EL (cell line): ENCODE measurements around the gene UBL7.

Experiments
- DNase-seq: peaks from one replicate; pipeline ENCODE4 v3.0.0-alpha.2; 2016

Gene UBL7

DNA sequence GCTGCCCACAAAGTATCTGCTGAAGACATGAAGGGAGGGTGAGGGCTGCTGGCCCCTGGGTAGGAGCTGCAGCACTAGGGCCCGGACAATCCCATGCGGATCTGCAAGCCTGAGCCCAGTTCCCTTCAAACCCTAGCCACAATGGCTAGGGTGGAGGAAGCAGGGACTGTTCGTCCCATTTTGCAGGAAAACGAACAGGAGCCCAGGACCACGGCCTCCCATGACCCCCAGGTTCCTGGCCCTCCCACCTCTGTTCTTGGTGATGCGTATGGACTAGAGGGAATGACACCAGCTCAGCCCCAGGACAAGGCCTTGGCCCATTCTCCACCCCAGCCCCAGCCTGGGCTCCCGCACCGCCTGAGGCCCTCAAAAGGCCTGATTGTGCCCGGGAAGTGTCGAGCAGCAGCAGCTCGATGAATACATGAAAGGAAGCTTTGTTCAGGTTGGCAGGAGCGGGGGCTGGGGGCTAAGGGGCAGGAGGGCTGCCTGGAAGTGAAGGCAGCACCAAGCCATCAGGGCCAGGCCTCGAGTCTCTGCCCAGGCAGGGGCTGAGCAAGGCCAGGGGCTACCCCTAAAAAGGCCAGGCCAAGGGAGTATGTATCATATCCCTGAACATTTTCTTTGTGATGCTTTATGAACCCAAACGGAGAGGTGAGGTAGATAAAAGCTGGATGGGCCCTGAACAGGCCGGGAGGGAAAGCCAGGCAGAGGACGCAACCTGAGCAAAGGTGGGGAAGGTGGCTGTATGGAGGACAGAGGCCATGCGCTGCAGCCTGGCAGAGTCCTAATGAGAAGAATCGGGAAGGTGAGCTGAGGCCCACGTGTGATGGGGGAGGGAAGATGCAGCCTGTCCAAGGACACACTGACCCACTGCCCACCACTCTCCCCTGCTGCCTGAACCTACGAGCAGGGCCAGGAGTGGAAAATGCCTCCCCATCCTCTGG is 39.4 kb downstream of the UBL7 start:
- DNase-seq, result no peak

DNA sequence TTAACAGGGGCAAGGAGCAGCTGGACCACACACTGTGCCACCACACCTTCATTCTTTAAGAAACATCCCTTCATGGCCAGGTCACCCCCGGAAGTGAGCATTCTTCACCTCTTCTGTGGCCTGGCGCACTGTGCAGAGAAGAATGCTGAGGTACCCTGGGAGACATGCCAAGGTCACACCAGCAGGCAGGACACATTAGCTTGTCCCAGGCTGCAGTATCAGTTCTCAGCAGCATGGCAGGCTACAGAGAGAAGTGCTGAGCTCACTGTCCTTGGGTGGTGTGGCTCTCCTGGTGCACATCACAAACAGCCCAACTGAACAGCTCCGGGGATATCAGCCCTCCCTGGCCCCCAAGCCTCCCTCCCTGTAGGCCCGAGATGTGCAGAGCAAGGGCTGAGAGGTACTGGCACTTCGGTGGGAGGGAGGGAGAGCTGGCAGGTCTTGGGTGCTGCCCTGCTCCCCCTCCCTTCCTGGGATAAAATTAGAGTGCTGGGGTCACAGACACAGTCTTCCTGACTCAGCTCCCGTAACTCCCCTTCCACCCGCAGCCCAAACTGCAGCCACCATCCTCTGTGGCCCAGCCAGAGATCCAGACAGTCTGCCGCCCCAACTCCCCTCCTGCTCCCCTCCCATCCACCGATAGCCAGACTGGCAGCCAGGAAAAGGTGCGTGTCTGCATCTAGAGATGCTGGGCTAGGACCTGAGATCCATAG is 40.6 kb downstream of the UBL7 start:
- DNase-seq, result peak; percentile 64

DNA sequence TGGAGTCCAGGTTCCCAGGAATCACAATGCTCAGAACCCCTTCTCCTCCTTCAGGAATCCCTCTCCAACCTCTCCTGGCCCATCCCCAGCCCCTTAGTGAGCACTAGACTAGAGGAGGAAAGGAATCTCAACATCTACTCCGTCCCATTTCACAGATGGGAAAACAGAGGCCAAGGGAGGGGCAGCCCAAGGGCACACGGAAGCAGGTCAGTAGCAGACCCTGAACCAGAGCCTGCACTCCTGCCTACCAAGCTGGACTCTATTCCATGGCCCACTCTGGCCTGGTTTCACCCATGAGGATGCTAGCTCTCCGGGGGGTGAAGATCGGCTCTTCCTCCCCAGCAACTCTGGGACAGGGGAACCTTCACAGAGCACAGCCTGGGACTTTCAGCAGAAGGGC is 41.5 kb downstream of the UBL7 start:
- DNase-seq, result no peak

DNA sequence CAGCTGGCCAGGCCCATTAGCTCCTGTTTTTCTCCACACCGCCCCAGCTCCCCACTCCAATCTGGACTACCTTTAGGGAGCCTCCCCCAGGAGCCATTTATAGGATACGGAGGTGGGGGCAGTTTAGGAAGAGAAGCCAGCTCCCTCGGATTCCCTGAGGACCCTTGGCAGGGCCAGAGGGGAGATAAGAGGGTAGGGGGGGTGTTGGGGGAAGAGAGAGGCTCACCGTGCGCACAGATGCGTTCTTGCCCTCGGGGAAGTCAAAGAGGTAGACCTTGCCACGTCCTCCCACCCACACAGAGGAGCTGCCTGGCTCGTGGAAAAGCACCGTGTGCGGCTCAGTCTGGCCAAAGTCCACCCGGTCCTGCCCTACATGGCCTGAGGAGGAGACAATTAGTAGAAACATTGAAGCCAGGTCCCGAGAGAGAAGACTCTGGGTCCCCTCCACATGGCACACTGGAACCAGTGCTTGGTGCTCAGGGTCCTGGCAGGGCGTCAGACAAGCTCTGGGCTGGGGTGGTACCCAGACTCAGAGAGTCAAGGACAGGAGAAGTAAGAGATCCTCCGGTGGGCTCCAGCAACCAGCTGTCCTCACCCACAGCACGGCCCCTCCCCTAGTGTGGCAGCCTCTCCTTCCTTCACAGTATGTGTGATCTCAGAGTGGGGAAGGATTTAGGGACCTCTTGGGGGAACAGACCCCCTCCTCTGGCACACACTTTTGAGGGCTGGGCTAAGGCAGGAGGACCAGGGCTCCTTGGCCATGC is 42.2 kb downstream of the UBL7 start:
- DNase-seq, result no peak

DNA sequence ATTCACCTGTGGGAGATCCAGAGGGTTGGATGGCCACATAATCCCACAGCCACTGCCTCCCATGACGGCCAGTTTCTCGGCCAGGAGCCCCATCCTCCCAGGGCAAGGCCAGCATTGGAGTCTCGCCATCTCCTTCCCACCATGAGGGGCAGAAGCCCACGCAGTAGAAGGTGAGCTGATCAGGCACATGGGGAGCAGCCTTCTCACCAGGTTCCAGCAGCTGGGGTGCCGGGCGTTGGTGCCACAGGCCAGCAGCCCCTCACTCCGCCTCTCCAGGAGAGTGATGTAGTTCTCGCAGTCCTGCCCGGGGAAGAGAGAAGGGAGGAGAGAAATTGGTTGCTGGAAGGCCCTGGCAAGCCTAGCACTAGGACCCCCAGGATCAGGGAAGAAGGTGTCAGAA is 43.3 kb downstream of the UBL7 start:
- DNase-seq, result no peak

DNA sequence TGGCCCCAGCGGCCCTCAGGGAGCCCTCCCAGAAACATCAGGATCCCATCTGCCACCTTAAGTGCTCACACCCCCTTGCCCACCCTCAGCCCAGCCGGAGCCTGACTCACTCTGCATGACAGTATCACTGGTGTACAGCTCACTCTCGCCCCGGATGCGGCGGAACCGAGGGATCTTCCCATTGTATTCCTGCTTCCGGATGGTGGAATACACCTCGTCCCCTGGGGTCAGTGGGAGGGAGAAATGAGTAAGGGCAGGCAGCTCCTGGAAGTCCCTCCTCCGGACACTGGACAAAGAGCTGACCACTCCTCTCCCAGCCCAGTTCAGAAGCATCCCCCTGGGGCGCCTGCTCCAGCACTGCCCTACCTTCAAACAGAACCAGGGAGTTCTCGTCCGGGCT is 43.7 kb downstream of the UBL7 start:
- peak; percentile 94 for DNase-seq

DNA sequence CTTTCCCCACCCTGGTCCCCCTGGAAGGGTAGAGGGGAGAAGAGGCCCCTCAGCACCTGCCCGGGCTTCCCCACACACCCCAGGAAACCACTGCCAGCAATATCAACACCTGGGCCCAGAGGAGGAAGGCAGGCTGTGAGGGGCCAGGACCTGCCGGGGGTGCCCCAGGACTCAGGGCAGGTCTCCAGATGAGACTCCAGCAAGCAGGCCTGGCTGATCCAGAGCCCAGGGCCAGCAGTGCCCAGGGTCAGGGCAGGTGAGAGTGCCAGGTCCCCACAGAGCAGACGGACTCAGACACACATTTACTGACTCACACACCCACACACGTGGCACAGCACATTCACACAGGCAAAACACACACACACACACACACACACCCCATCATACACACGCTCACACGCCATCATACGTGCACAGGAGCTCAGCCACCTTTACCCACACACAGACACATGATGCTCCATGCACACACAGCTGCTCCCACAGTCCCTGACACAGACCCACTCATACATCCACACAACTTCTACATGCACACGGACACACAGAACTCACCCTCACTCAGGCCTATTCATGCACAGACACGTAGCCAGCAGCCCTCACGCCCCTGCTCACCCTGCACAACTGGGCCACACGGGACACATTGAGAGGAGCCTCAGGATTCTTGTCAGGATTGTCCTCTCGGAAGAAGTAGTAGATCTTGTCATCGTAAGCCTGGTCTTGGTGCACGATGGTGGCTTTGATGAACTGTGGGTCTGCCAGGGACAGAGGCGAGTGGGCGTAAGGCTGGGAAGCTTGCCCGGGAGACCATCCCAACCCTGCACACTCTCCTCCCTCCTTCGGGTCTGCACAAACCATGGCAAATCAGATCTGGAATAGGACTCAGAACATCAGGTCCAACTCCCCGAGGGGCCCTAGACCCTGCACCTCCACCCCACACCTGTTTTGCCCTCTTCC is 44.7 kb downstream of the UBL7 start:
- no peak for DNase-seq

DNA sequence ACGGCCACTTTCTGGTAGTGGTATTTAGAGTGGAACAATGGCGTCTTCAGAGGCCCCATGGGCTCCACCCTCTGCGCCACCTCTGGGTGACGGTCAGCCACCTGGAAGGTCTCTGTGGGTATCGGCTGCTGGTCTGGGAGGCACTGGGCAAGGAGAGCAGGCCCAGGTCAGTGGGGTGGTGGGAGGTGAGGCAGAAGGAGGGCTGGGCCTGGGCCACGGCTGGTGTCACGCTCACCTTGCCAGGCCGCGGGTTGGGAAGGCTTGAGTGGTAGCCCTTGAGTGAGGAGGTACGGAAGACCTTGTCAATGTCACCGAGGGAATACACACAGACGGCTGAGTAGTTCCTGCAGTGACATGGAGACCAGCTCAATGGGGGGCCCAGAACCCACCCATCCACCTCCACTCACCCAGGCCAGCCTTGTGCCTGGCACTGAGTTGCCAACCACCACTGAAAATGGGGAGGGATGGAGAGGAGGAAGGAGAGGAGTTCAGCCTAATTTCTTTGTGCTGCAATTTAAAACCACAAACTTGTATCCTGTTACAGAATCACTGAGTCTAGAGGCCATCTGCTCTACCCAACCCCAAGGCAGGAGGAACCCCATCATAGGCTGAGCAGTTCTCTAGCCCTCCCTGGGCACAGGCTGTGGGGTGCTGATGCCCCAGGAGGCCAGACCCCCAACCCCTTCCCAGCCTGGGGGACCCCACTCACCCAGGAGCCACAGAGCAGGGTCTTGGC is 46.2 kb downstream of the UBL7 start:
- DNase-seq, result no peak

DNA sequence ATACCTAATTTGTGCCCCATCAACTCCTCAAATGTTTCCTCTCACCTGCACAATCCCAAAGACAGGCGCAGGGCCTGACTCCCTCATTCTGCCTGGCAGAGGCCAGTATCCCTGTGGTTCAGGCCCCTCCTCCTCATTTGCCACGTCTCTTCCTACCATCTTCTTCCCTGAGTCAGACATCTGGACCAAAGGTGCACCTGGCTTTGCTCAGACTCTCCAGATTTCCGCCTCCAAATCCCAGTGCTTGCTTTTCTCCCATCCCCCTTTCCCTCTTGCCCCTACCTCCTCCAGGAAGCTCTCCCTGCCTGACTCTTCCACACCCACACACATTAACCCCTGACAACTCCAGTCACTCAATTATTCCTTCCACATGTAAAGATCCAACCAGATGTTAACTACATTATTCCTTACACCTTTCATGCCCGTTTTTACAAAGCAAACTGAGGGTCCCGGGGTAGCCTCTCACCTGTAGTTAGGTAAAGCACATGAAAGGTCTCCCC is 46.8 kb downstream of the UBL7 start:
- DNase-seq, result no peak

DNA sequence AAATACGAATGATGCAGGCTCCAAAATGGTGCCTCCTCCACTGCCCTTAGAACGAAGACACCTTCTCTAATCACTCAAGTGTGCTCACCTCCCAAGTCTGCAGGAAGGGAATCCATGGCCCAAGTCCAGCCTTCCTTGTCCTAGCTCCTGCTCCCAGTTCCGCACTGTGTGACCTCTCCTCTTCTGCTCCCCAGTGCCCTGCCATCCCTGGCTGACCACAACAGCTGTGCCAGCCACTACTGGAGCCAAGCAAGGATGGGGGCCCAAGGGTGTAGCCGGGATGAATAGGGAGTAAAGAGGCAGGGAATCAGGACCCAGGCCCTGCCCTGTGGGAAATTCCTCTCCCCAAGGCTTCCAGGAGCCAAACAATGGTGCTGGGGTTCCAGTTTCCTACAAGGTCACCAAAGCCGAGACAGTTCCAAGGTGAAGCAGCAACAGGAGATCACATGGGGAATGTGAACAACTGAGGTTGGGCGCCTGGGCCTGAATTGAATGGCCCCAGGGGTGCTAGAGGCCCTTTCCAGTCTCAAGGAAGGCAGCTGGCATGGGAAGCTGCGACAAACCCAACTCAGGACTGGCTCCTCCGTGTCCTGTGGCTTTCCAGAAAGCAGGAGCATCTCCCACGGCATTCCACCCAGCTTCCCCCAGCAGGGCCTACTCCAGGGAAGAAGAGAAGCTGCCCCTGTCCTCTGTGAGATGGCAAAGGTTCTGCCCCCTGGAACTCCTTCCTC is 47.4 kb downstream of the UBL7 start:
- DNase-seq, result no peak

DNA sequence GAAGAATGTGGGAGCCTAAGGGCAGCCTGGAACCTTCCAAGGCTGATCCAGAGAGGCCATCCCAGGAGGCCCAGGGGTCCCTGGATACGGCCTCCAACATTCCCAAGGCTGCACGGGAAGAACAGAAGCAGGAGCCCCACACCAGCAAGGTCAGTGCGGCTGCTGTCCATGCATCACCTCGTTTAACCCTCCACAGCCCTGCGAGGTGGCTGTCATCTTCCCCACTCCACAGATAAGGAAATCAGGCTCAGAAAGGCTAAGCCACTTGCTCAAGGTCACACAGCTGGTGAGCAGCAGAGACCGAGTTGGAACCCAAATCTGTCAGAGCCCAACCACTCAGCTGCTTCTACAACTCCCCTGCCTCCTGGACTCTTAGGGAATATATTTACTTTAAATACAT is 48.8 kb downstream of the UBL7 start:
- DNase-seq, result no peak

DNA sequence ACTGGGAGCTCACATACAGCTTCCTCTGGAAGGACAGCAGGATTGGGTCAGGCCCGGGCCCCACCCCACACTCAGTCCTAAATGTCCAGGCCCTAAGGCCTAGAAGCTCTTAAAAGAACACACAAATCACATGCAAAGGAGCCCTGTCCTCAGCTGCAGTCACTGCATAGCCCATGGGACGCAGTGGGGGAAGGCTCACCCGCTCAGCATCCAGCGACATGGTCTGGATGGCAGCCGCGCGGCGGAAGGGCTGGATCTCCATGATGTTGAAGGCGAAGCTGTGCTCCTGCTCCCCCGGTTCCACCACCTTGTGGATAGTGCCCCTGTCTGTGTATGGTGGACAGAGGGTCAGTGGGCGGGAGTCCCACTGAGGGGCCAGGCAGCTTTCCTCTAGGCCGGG is 49.3 kb downstream of the UBL7 start:
- no peak for DNase-seq

DNA sequence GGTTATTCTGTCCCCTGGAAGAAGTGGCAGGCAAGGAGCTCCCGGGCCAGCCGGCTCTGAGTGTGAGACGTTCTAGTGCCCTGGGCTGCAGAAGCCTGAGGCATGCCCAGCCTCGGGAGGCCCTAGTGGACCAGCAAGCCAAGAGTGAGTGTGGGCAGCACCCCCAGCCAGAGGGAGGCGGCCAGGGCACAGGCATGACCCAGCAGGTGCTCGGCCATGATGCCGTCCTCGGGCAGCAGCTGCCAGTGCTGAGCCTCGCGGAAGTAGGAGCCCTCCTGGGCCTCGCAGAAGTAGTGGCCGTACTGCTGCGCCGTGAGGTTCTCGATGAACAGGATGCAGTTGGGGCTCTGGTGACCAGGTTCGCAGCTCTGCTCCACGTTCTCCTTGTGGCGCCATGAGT is 50.5 kb downstream of the UBL7 start:
- DNase-seq, result no peak

DNA sequence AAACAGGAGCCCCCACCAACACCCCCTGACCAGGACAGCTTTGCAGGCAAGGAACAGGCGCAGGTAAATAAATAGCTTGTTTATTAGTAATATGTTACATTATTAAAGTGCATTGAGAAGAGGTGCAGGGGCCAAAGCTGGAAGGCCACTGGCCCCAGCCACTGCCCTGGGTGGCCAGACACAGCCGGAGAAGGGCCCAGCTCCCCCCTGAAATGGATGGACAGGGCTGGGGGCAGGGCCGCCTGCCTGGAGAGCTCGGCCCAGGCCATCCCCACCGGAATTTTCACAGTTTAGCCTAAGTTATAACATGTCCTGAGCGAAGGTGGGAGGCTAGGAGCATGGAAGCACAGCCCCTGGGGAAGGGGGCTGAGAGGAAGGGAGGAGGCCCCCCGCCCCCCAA is 51.7 kb downstream of the UBL7 start:
- DNase-seq, result no peak

DNA sequence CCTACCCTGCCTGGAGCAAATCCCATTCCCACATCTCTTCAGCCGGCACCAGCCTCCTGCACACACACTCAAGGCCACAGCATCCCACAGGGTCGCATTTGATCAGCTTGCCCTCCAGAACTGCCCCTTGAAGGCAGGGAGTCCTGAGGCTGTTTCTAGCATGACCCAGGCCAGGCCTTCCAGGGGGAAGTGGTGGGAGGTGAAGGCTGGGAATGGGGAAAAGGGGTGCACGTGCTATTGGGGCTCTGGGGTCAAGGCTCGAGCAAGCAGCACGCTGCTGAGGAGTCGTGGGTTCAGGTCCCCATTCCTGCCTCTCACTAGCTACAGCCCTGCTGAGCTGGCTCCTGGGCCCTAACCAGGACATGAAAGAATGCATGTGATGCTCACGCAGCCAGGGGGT is 52.1 kb downstream of the UBL7 start:
- DNase-seq, result no peak

DNA sequence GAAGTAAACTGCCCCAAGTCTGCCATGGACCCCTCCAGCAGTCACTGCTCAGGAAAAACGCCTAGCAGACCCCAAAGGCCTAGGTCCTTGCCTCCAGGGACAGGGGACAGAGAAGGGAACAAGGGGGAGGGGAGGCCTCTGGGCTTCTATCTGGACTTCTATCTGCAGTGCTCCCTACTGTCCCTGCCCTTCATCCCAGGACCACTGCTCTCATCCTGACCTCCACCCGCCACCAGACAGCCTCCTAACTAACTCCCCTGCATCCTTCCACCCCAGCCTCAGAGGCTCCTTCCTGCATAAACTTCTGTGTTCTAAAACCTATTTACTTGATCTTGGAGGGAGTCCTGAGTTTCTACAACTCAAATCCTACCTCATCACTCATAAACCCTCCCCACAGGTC is 52.6 kb downstream of the UBL7 start:
- DNase-seq, result no peak

DNA sequence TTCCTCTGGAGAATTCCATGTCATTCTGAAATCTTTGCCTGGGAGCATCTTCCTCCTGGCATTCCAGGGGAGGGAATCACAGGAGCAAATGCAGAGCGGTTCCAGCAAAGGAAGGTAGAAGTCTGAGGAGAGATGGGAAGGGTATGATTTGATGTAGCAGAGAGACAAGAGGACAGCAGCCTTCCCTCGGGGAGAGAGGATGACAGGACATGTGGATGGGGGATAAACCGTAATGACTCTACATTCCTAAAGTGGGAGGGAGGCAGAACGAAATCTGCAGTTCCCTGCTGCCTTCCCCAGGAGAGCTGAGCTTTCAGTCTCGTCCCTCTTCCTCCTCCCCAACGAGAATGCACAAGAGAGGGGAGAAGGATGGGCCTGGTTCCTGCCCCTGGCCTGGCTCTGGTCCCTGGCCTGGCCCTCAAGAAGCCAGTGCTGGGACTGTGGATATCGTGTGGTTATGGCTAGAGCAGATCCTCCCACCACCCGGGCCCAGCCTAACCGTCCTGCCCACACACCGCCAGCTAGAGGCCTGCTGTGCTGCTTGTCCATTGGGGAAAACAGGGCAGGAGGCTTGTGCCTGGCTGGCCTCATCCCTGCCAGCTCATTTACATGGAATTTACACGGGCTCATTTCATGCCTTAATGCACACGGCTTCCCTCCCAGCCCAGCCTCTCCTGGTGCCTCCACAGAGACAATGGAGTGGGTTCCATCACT is 53.8 kb downstream of the UBL7 start:
- DNase-seq, result peak; percentile 98

DNA sequence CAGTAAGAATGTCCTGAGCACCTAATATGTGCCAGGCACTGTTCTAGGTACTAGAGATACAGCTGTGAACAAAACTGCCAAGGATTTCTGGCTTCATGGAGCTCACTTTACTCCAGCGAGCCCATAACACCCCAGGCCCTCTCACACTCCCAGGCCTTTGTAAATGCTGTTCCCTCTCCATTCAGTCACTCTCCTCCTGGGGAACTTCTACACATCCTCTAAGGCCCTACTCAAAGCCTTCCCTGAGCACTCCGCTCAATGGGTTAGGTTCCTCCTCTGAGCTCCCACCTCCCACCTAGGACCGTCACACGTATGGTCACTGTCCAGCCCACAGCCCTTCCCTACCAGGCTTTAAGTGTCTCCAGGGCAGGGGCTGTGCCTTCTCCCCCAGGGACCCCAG is 54.4 kb downstream of the UBL7 start:
- DNase-seq, result no peak

DNA sequence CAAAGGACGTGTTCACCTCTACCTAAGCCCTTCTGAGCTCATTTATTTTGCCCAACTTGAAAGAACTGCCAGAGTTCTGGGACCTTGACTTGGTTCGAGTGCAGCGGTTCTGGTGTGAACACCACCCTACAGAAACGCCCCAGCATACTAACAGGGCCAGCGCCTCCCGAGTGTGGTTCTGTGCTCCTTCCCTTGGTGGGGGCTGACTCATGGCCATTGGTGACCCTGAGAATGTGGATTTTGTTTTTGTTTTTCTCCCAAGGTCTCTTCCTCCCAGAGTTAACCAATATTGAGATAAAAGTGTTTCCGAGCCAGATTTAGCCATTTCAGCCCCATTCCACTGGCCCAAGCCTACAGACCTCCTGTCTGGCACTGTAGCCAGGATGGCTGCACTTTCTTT is 55.1 kb downstream of the UBL7 start:
- no peak for DNase-seq

DNA sequence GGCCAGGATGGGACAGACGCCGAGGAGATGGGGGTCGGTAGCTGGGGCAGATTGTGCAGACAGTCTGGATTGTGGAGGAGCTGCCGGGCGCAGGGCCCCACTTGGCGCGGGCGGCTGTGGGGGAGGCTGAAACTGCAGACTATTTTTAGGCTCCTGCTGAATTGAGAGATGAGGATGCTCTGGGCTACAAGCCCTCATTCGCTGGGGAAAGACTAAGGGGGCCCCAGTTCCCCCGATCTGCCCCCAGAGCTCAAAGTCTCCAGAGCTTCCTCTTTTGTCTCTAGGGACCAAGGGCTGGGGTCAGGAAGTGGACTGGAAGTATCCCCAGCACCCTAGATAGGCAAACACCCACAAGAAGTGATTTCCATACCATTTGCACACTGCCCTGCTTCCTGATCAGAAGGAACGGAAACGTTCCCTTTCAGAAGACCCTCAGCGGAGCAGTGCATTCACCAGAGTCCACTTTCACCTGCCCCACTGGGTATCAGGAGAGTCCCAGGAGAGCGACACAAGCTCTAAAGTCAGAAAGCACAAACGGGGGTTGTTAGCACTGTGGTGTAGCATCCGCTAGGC is 56.9 kb downstream of the UBL7 start:
- no peak for DNase-seq
